ENCODE measurements around the gene SLC16A9.
"Not testable (repeated sequence)": the region's sequence is repeated elsewhere in the genome, so short reads cannot be mapped to it uniquely, and the experiment has no call there.

SLC16A9 gene, protein sequence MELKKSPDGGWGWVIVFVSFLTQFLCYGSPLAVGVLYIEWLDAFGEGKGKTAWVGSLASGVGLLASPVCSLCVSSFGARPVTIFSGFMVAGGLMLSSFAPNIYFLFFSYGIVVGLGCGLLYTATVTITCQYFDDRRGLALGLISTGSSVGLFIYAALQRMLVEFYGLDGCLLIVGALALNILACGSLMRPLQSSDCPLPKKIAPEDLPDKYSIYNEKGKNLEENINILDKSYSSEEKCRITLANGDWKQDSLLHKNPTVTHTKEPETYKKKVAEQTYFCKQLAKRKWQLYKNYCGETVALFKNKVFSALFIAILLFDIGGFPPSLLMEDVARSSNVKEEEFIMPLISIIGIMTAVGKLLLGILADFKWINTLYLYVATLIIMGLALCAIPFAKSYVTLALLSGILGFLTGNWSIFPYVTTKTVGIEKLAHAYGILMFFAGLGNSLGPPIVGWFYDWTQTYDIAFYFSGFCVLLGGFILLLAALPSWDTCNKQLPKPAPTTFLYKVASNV

DNA sequence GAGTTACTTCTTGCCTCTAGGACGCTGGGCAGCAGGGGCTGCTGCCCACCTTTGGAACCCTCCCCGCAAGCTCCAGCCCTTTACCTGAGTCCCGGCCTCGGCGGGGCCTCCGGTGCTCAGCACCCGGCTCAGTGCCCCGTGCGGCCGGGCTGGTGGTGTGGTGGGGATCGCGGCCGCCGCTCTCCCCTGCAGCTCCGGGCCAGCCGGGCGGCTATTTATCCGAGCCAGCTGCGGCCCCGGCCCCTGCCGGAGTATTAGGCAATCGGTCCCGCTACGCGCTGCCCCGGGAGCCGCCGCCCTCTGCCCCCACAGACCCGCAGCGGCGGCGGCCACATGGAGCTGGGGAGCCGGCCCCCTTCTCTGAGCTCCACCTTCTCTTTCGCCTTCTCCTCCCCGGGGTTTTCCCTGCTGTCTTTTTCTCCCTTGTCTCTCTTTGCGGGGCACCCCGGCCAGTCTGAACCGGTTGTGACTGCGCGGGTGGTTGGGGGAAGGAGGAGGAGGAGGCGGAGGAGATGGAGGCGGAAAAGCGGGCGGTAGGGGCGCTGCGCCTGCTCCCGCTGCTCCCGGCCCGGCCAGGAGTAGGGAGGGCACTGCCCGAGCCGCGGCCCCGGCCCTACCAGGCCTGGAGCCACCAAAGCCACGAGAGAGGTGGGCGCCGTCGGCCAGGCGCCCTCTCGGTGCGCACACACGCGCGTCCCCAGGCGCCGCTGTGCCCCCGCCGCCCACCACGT, at the start of gene SLC16A9:
Gene SLC16A9, minus strand, starts transcription at position 456 of the 731 bp plus-strand sequence. CDS start 25,559 bp downstream, outside the sequence.
- no peak for DNase-seq

DNA sequence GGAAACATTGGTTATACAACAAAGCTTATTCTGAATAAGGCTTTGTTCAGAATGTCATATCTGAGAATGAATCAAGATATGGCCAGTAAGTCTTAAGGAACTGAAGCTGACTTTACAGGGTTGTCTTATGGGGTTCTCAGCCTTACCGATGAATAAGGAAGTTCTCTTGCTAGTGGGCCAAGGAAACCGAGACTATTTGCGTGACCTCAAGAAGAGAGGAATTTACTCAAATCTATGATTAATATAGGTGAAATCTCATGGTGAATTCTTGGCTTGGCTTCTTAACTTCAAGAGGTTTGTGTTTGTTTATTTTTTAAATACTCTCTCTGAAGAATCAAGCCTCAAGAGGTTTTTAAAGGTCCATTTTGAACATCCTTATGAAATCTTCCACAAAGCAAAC, 48.3 kb upstream of the SLC16A9 start:
- DNase-seq, result no peak

DNA sequence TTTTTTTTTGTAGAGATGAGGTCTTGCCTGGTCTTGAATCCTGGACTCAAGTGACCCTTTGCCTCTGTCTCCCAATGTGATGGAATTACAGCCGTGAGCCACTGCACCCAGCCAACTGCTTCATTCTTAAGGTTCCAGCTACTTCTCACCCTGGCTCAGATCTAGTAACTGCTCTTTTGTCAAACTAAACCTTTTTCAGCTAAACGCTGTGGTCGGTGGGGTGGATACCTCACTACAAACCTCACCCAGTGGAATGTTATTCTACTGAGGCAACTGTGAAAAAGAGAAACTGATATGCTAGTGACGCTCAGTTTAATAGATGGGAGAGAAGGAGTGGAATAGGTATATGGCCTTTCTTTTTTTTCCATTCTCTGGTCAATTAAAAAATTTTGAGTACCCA, 45.3 kb upstream of the SLC16A9 start:
- no peak for DNase-seq

DNA sequence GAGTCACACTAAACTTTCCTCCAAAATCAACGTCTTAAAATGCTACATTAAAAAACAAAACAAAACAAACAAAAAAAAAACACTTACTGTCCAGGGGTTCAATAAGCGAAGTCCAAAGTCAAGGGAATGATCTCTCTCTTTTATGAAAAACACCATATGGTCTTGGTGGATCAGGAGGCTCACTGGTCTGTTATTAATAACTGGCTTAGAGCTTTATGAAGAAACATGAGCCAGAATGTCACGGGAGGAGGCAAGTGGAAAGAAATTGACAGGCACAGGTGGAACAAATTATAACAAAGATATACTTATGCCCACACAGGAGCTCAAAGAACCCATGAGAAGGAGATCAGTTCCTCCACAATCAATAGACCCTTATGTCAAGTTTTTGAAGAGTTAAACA, 43.6 kb upstream of the SLC16A9 start, which contains the start of gene MRLN:
Gene MRLN, minus strand, starts transcription at position 189 of the 400 bp plus-strand sequence.
- no peak for DNase-seq

DNA sequence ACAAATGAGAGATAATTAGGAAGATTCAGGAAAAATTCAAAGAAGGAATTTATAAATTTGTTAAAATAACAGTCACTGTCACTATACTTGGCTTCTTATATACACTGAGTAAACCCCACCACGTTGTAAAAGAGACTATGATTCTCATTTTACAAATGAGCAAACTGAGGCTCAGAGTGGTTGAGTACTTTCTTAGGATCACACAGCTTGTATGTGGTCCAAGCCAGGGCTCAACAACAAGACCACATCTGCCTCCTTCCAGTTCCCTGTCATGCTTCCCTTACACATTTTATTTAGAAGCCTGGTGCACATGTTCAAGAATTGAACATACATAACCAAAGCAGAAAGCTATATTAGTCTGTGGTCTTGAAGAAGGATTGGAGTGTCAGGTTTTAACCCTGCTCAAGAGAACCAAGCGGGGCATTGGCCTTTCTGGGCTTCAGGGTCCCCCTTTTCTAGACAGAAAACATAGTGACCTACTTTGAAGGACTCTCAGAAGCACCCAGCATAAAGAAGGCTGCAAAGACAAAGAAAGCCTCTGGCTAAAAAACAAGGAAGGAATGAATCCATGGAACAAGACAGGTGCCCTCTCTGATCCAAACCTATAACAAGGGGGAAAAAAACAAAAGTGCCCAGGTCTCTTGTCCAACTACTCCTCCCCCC, 42.8 kb upstream of the SLC16A9 start:
- no peak for DNase-seq

DNA sequence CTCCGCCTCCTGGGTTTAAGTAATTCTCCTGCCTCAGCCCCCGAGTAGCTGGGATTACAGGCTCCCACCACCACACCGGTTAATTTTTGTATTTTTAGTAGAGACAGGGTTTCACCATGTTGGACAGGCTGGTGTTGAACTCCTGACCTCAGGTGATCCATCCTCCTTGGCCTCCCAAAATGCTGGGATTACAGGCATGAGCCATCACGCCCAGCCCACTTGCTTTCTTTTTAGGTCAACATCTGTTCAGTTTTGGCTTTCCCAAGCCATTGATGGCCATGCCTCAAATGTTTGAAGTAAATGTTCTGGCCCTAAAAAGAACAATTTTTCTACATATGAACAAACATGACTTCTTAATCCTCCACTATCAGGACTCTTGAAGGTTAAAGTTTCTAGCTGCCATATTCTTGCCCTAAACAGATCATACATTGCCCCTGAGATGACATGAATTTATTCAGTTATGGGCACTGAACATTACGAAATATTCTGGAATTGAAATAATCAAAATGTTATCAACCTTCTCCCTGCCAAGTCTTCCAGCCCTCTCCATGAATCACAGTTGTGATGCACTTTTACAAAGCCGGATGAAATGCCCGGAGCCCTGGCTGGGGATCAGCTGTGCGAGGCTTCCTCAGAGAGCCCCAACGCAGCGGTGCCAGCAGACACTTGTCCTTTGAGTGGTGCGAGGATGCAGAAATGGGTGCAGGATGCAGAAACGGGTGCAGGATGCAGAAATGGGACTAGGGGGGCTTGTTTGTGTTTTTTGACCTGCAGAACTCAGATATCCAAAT, 40.7 kb upstream of the SLC16A9 start:
- DNase-seq, result no peak

DNA sequence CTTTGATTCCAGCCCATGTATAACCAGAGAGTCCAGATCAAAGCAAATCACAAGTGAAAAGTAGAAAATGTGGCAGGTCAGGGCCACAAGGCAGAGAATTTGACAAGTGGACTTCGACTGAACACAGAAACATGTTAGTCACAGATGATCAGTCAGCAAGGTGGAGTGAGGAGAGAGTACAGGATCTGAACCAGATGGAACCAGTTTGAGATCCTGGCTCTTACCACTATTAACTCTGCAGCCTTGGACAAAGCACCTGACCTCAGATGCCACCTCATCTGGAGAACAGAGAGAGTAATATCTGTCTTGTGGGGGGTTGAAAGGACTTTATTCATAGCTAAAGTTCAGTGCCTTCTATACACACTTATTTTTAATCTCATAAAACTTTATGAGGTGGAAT, 39.2 kb upstream of the SLC16A9 start:
- DNase-seq, result no peak

DNA sequence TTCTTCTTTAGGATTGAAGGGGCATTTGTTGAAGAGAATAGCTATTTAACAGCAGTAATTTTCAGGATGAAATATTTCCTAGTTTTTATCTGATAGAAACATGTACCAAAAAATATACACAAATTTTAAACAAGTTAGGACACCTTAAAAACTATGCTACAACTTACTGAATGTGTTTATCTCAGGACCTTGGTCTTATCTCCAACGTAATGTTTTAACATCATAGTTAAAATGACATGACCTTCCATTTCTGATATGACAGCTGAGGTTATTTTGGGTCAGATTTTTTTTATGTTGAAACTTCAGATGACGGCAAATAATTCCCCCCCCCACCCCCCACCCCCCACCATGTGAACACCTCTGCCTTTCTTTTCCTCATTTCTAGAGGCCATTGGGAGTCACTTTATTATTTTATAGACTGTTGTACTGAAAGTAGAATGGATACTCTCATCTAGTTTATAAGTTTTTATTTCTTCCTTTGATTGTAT, 35.6 kb upstream of the SLC16A9 start:
- no peak for DNase-seq

DNA sequence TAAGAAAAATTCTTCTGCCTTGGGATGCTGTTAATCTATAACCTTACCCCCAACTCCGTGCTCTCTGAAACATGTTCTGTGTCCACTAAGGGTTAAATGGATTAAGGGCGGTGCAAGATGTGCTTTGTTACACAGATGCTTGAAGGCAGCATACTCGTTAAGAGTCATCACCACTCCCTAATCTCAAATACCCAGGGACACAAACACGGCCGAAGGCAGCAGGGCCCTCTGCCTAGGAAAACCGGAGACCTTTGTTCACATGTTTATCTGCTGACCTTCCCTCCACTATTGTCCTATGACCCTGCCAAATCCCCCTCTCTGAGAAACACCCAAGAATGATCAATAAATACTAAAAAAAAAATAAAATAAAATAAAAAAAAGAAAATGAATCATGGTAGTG, 35.1 kb upstream of the SLC16A9 start:
- DNase-seq, result not testable (repeated sequence)

DNA sequence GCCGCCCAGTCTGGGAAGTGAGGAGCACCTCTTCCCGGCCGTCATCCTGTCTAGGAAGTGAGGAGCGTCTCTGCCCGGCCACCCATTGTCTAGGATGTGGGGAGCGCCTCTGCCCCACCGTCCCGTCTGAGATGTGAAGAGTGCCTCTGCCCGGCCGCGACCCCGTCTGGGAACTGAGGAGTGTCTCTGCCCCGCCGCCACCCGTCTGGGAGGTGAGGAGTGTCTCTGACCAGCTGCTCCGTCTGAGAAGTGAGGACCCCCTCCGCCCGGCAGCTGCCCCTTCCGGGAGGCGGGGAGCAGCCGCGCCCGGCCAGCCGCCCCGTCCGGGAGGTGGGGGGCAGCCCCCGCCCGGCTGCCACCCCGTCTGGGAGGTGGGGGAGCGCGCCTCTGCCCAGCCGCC, 34.5 kb upstream of the SLC16A9 start:
- DNase-seq, result not testable (repeated sequence)

DNA sequence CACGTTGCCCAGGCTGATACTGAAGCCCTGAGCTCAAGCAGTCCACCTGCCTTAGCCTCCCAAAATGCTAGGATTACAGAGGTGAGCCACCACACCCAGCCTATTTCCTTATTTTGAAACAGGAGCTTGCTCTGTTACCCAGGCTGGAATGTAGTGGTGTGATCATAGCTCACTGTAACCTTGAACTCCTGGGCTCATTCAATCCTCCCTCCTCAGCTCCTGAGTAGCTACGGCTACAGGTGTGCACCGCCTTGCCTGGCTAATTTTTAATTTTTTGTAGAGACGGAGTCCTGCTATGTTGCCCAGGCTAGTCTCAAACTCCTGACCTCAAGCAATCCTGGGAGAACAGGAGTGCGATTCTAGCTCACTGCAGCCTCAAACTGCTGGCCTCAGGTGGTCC, 31.9 kb upstream of the SLC16A9 start:
- no peak for DNase-seq

DNA sequence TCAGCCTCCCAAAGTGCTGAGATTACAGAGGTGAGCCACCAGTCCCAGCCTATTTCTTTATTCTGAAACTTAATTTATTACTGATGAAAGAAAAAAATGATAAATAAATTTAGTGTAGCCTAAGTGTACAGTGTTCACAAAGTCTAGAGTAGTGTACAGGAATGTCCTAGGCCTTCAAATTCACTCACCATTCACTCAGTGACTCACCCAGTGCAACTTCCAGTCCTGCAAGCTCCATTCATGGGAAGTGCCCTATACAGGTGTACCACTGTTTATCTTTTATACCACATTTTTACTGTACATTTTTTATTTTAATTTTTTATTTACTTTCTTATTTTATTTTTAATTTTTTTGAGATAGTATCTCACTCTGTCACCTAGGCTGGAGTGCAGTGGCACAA, 31.4 kb upstream of the SLC16A9 start:
- no peak for DNase-seq

DNA sequence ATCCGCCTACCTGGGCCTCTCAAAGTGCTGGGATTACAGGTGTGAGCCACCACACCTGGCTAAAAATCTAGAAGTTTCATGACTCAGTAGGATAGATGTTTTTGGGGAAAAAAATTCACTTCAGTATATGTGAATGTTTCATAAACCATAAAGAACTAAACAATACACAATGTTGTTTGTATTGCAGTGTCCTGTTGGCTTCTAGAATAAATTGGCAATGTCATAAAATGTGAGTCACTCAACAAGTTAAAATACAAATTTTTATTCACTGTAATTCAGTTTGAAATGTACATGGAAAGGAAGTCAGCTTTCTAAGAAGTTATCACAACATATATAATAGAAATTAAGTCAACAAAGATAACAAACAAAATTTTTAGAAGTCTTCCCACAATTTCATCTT, 27.1 kb upstream of the SLC16A9 start:
- no peak for DNase-seq

DNA sequence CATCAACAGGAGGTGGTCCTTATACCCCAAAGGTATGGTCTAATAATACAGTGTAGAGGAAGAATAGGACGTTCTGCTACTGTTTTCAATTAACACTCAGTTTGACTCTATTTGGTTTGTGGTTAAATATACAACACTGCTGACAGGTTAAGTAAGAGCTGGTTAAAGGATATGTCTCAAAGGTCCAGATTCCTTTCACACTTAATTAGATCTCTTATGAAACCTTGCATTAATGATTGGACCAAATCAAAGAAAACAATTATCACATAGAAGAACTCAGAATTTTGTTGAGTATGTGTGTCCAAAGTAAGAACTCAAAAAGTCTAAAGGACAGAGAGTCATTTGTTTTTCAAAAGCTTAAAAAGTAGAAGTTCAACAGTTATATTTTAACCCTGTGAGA, 25.6 kb upstream of the SLC16A9 start:
- DNase-seq, result no peak

DNA sequence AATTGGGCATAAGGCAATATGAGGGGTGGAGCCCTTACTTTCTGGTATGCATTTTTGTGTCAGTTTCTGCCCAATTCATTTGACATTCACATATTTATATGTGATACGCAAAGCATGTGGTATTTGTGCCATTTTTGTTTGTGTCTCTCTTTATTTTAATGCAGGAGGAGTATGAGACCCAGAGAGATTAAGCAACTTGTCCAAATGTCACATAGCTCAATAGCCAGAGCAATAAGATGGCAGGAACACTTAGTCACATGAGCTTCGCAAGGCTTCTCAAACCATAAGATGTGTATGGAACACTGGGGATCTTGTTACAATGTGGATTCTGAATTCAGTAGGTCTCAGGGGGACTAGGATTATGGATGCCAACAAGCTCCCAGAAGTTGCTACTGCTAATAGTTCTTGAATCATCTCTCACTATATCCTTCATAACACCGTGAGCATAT, 24.4 kb upstream of the SLC16A9 start:
- DNase-seq, result no peak

DNA sequence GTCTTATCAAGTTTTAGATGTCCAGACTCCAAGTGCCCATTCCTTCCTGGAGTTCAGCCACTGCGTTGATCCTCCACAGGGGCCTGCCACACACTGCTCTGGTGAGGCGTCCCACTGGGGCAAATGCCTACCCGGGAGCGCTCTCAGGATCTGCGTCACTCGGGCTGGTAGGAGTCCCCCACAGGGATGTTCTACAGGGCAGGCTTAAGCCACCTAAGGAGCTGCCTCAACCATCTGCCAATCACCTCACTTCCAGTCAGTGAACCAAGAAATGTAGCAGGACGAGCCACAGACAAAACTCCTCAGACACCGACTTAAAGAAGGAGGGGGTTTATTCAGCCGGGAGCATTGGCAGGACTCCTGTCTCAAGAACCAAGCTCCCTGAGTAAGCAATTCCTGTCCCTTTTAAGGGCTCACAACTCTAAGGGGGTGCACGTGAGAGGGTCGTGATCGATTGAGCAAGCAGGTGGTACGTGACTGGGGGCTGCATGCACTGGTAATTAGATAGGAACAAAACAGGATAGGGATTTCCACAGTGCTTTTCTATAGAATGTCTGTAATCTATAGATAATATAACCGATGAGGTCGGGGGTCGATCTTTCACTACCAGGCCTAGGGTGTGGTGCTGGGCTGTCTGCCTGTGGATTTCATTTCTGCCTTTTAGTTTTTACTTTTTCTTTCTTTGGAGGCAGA, 23.8 kb upstream of the SLC16A9 start:
- DNase-seq, result not testable (repeated sequence)

DNA sequence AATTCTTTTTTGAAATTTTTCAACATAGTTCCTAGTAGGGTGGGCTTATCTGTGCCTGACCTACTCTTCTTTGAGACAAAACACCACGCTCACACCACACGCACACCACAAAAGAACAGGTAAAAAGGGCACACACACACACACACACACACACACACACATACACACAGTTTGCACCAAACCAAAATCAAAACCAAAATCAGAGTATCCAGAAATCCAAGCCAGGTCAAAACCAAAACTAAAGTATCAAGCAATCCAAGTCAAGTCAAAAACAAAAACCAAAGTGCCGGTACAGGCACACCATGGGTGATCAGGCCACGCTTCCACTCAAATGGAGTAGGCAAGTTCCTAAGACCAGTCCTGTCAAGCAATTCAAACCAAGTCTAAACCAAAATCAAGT, 23.2 kb upstream of the SLC16A9 start:
- not testable (repeated sequence) for DNase-seq

DNA sequence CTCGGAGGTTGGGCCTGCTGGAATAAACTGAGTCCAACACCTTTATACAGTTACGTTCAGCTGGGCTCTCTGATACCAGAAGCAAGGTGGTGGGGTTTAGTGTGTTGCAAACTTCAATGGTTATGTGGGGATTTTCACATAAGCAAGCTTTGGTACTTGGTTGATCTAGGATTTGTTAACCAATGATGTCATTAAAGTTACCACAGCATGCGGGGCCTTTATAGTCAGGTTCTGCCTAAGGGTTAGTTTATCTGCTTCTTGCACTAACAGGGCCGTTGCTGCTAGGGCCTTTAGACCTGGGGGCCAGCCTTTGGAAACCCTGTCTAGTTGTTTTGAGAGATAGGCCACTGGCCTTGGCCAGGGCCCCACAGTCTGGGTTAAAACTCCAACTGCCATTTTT, 19.5 kb upstream of the SLC16A9 start:
- not testable (repeated sequence) for DNase-seq

DNA sequence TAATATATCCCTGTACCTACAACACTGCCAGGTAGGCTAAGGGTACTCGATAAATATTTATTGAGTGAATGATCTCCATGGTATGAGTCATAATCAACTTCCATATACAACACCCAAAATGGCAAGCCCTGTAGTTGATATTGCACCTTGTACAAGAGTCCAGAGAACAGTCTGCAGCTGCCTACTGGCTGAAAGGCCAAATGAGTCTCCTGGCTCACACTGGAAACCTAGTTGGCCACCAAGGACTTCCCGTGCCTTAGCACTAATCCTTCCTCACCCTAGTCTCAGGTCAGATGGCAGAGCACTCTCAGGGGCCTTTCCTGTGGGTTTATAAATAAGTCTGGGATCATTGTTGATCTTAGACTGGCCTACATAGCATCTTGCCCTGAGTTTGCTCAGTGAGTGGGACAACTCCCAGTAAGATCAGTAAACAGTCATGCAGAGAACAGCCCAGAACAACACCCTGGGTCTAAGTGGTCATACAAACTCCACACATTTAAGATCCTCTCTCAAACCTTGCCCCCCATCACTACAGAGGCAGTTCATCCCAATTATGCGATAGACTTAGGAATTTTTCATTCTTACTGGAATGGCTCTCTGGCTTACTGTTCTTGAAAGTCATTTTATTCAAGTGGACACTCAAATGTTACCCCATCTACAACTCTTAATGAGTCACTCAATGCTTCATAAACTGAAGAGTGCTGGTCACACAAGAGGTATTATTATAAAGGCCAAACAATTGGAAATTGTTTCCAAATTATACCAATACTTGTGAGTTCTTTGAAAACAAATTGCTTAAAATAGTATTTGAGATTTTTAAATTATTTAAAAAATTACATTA, 14.7 kb upstream of the SLC16A9 start:
- DNase-seq, result no peak

DNA sequence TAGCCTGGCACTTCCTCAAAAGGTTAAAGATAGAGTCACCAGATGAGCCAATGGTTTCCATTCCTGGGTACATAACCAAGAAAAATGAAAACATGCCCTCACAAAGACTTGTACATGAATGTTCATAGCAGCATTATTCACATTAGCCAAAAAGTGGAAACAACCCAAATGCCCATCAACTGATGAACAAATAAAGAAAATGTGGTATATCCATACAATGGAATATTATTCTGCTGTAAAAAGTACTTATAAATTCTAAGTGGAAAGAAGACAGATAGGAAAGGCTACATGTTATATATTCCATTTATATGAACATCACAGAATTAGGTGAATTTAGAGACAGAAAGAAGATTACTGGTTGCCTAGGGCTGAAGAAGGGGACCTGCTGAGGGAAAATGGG, 10.7 kb upstream of the SLC16A9 start:
- DNase-seq, result no peak

DNA sequence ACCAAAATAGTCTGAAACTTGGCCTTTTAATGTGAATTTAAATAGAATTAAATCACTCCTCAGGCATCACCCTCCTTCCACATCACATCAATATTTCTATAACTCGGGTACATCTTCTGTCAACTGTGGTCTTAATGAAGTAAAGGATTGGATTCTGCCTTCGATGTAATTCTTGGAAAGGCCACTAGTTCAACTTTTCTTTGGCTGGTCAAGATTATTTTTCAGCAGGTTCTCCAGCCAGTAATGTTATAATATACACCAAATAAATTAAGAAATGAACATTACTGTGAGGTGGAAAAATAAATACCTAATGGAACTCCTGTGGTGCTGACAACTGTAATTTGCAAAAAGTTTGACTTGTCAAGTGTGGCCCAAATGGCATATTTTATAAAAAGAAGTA, 9.7 kb upstream of the SLC16A9 start:
- no peak for DNase-seq
